ENCODE results near the gene CAMK1. TPM values are rescaled to one million over a fixed set of nuclear protein-coding genes. Genes with fewer than 3 reads are reported as not detected.

Gene CAMK1
- total and polyA plus RNA-seq, 2 of the 4 experiments (the other 2 are of a cell fraction): 33.3 to 36.4 TPM

- Histone ChIP-seq H2BK120ac (ENCODE audit: low read depth, low read length) (no peak overlapping the region), H4K8ac (ENCODE audit: low read depth in 2 of 2, low read length in 2 of 2) (no peak overlapping the region), H2BK20ac (ENCODE audit: low read depth, low read length) (no peak overlapping the region), H3K27ac (ENCODE audit: insufficient read depth, low read length) (no peak overlapping the region), H4K5ac (ENCODE audit: low read depth, low read length) (no peak overlapping the region), H3K4me3 (ENCODE audit: insufficient read depth, low read depth, low read length) (no peak overlapping the region), H3K18ac (ENCODE audit: low read depth, low read length) (no peak overlapping the region), H3K14ac (replicated peaks; ENCODE audit: low read depth, low read length) (no peak overlapping the region), H4K20me1 (ENCODE audit: insufficient read depth, low read length) (no peaks in the 10 kb centered on the region), H3K36me3 (ENCODE audit: control insufficient read depth, insufficient read depth, low read length) (peaks cover 48% of the 10 kb centered on the region), H3K23ac (ENCODE audit: low read depth, low read length) (no peak overlapping the region), H3K9ac (ENCODE audit: low read depth, low read length) (no peak overlapping the region), H2BK5ac (ENCODE audit: low read depth, low read length, poor library complexity, severe bottlenecking) (no peak overlapping the region), H3K9me1 (ENCODE audit: insufficient read depth, low read length) (0 out of 2 replicates have a peak, but pooled peaks cover 8% of the 10 kb centered on the region), H3K9me3 (ENCODE audit: control insufficient read depth, insufficient read depth, low read length) (no peaks in the 10 kb centered on the region), H3K27me3 (ENCODE audit: control insufficient read depth, insufficient read depth, low read length) (no peaks in the 10 kb centered on the region), H2AFZ (replicated peaks; ENCODE audit: low read length, poor library complexity) (no peak overlapping the region), H3K79me1 (ENCODE audit: low read depth in 1 of 2, low read length in 2 of 2) (peaks cover 7% of the 10 kb centered on the region in 2 experiments; a peak in 3 of 4 replicates), H3K56ac (ENCODE audit: extremely low read depth, insufficient read depth, low read length) (no peak overlapping the region), H4K91ac (ENCODE audit: insufficient read depth, low read depth, low read length) (no peak overlapping the region), H2AK9ac (replicated peaks; ENCODE audit: low read depth, low read length, poor library complexity) (no peak overlapping the region), H3K4me2 (ENCODE audit: low read depth, low read length) (no peak overlapping the region), H2BK15ac (ENCODE audit: low read depth, low read length) (no peak overlapping the region), H3K4ac (ENCODE audit: low read depth, low read length) (no peak overlapping the region), H2AK5ac (ENCODE audit: low read depth, low read length) (no peak overlapping the region), H3K4me1 (ENCODE audit: control insufficient read depth, insufficient read depth, low read length) (peaks cover 3% of the 10 kb centered on the region)
- POLR2A ChIA-PET (ENCODE audit: unreplicated experiment): no interaction called here
- BruUV-seq (replicated peaks): no TSS peak
- CTCF ChIA-PET: interaction anchor here (0.6 kb wide), 1 partner anchor 8 kb away, joined by 5 read pairs; no protein-coding TSS in a partner anchor
- 100% methylated on average over 1 of the region's 3 CpGs; no CpG with 5 or more reads in 1 of the 2 experiments for WGBS, 2 experiments (ENCODE audit: extremely low coverage in 2 of 2, insufficient read length in 1 of 2)
- in situ Hi-C loops (cut with MboI; ENCODE audit: low sequenced_read_pairs): no loop called here
- dilution Hi-C loops (cut with HindIII; ENCODE audit: low sequenced_read_pairs, unreplicated experiment): no loop called here
- ATAC-seq (ENCODE audit: low read depth) (no peak), DNase-seq (no peak)
- TF ChIP-seq MXI1 (IDR thresholded peaks at IDR 0.05; ENCODE audit: borderline replicate concordance, low read depth, low read length) (no peak), RFX5 (IDR thresholded peaks at IDR 0.05; ENCODE audit: low read depth, low read length) (no peak), MAFK (IDR thresholded peaks at IDR 0.05; ENCODE audit: low read depth, low read length) (no peak), SMC3 (IDR thresholded peaks at IDR 0.05; ENCODE audit: low read depth, low read length) (no peak), POLR2A (IDR thresholded peaks at IDR 0.05; ENCODE audit: low read depth, low read length) (no peak), BHLHE40 (IDR thresholded peaks at IDR 0.05; ENCODE audit: low read depth, low read length) (no peak), CTCF (conservative IDR thresholded peaks at IDR 0.05; ENCODE audit: low read depth, low read length) (no peak), FOS (IDR thresholded peaks at IDR 0.05; ENCODE audit: low read depth, low read length) (no peak), RAD21 (IDR thresholded peaks at IDR 0.05; ENCODE audit: low read length) (no peak), MAZ (IDR thresholded peaks at IDR 0.05; ENCODE audit: borderline replicate concordance, low read depth, low read length) (no peak), RCOR1 (IDR thresholded peaks at IDR 0.05; ENCODE audit: insufficient replicate concordance, low read length) (no peak), NFE2L2 (IDR thresholded peaks at IDR 0.05; ENCODE audit: low read depth, low read length) (no peak), CEBPB (IDR thresholded peaks at IDR 0.05; ENCODE audit: low read depth, low read length) (no peak), CHD1 (IDR thresholded peaks at IDR 0.05; ENCODE audit: low read depth, low read length) (no peak)
- TF ChIP-seq, protein P1, sequence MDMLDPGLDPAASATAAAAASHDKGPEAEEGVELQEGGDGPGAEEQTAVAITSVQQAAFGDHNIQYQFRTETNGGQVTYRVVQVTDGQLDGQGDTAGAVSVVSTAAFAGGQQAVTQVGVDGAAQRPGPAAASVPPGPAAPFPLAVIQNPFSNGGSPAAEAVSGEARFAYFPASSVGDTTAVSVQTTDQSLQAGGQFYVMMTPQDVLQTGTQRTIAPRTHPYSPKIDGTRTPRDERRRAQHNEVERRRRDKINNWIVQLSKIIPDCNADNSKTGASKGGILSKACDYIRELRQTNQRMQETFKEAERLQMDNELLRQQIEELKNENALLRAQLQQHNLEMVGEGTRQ (IDR thresholded peaks at IDR 0.05; ENCODE audit: low read depth, low read length): no peak
- TF ChIP-seq, protein P2, sequence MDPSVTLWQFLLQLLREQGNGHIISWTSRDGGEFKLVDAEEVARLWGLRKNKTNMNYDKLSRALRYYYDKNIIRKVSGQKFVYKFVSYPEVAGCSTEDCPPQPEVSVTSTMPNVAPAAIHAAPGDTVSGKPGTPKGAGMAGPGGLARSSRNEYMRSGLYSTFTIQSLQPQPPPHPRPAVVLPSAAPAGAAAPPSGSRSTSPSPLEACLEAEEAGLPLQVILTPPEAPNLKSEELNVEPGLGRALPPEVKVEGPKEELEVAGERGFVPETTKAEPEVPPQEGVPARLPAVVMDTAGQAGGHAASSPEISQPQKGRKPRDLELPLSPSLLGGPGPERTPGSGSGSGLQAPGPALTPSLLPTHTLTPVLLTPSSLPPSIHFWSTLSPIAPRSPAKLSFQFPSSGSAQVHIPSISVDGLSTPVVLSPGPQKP (IDR thresholded peaks at IDR 0.05; ENCODE audit: borderline replicate concordance, low read depth, low read length): no peak
- intact Hi-C loops (cut with micrococcal nuclease): no loop called here
Observed at GRCh38 chr3:9782770-9783169, 13.0 kb upstream of the CAMK1 start.

Measured in IMR-90 (cell line).